Prostate gland (tissue), 2 donors: ENCODE measurements around the gene FKBP10. TPM values are rescaled to one million over a fixed set of nuclear protein-coding genes. Genes with fewer than 3 reads are reported as not detected.
A peak's percentile ranks its signal among the peaks of the same experiment; 100 is the strongest.

Source experiments
- DNase-seq: peaks from one replicate; pipeline ENCODE4 v3.0.0-alpha.2; 2019; ENCODE audit warnings: low spot score
- H3K27ac ChIP-seq, 2 donors: fragments of 200-600 bp; sonication (generic); 2 replicates each; pipeline ENCODE4 v1.5.1; 2017 to 2019
- H3K27me3 ChIP-seq: fragments of 200-600 bp; sonication (generic); replicated peaks from 2 replicates; pipeline ENCODE4 v1.5.1; 2019; ENCODE audit not compliant: insufficient read depth
- H3K36me3 ChIP-seq, 2 donors: fragments of 200-600 bp; sonication (generic); 1 replicate in 1 of 2; 2 replicates in 1 of 2; pipeline versions ENCODE4 v1.5.1 to v1.8.1; 2017 to 2019
- H3K4me1 ChIP-seq: fragments of 200-600 bp; sonication (generic); replicated peaks from 2 replicates; pipeline ENCODE4 v1.5.1; 2019
- H3K4me3 ChIP-seq, 2 donors: fragments of 200-600 bp; sonication (generic); 2 replicates each; pipeline ENCODE4 v1.5.1; 2017 to 2019
- H3K9me3 ChIP-seq: fragments of 200-600 bp; sonication (generic); 2 replicates; pipeline ENCODE4 v1.5.1; 2017
- POLR2A ChIP-seq: fragments of 450-650 bp; IDR thresholded peaks from one replicate; pipeline ENCODE4 v1.6.1; 2016; ENCODE audit warnings: antibody characterized with exemption, mild to moderate bottlenecking
- POLR2AphosphoS5 ChIP-seq: sonication (generic); formaldehyde crosslinking; IDR thresholded peaks from one replicate; pipeline ENCODE4 v1.6.1; 2017; ENCODE audit warnings: antibody characterized with exemption
- WGBS: methylation state at CpG from one replicate; pipeline ENCODE4 v1.1.5; 2018; 5-methylcytosine and 5-hydroxymethylcytosine counted together
- intact Hi-C: fragments of 100-400 bp; cut with DNase I; formaldehyde crosslinking; loops from one replicate; pipeline ENCODE4 v1.14.2; 2022
- total RNA-seq, 2 donors: library from RNA; depleted of rRNA; stranded (reverse); fragments of >200 nt; gene quantifications; one replicate each; pipeline ENCODE4 v1.1.0, GENCODE V29; 2016
- TF ChIP-seq, protein P1 (sequence below), 4 experiments: fragments of 200-600 bp in 2 of 4; fragments of 450-650 bp in 2 of 4; sonication (generic) in 2 of 4; IDR thresholded peaks; 1 replicate in 3 of 4; 2 replicates in 1 of 4; pipeline ENCODE4 v1.5.1; 2016 to 2019; ENCODE audit warnings: antibody characterized with exemption in 4 of 4, mild to moderate bottlenecking in 2 of 4, moderate library complexity in 2 of 4

FKBP10 gene
- total RNA-seq, 2 donors from 2014 or later: 24.5 to 50.2 TPM

DNA sequence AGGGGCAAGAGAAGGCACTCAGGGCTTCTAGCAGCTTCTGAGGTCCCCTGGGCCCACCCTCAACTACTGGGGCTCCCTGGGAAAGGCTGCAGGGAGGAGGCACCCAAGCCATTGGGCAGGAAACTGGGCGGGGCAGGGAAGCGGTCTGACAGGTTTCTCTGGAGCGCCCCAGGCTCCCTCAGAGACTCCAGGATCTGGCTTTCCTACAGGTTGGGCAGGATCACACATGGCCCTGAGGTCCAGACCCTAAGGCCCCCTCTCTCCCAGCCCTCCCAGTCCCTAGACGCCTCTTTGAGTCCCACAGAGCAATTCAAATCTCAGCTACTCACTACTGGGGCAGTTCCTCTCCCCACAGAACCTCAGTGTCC lies 40.6 kb upstream of the FKBP10 start:
- DNase-seq: peak; percentile 88
- Histone ChIP-seq H3K9me3 (no peaks in the 10 kb centered on the region), H3K36me3 (peaks cover 7 to 16% of the 10 kb centered on the region in 2 donors), H3K4me3 (no peak overlapping the region), H3K27ac (peak overlapping the region; percentile 83 to 88), H3K27me3 (no peaks in the 10 kb centered on the region), H3K4me1 (peaks cover 48% of the 10 kb centered on the region)
- intact Hi-C loops: no loop called here
- TF ChIP-seq POLR2AphosphoS5 (peak; percentile 85), POLR2A (no peak)
- TF ChIP-seq, protein P1, sequence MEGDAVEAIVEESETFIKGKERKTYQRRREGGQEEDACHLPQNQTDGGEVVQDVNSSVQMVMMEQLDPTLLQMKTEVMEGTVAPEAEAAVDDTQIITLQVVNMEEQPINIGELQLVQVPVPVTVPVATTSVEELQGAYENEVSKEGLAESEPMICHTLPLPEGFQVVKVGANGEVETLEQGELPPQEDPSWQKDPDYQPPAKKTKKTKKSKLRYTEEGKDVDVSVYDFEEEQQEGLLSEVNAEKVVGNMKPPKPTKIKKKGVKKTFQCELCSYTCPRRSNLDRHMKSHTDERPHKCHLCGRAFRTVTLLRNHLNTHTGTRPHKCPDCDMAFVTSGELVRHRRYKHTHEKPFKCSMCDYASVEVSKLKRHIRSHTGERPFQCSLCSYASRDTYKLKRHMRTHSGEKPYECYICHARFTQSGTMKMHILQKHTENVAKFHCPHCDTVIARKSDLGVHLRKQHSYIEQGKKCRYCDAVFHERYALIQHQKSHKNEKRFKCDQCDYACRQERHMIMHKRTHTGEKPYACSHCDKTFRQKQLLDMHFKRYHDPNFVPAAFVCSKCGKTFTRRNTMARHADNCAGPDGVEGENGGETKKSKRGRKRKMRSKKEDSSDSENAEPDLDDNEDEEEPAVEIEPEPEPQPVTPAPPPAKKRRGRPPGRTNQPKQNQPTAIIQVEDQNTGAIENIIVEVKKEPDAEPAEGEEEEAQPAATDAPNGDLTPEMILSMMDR (IDR thresholded peaks at IDR 0.05): peak in 1 of 4 experiments; percentile 28
- 39% methylated on average over 2 of the region's 4 CpGs for WGBS

DNA sequence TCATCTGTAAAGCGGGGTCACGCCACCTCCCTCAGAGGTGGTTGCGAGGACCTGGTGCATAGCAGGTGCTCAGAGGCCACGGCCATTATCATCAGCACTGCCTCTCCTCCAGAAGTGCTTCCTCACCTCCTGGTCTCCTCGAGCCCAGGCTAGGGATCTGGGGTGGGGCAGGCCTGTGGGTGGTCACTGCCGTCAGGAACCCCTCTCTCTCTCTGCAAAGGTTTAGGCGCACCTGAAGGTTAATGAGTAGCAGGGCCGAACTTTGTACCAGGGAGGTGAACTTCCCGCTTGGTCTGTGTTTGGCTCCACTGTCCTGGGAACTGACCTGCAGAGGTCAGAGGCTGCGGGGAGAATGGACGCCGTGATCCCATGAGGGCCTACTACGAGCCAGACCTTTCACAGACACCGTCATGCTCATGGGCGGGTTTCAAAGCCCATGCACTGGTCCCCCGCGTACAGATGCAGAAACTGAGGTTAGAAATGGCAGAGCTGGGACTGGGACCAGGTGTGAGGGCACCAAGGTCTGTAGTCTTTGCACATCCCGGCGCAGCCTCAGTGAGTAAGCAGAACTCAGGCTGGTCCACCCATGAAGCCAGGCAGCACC lies 40.1 kb upstream of the FKBP10 start:
- TF ChIP-seq POLR2AphosphoS5 (no peak), POLR2A (no peak)
- TF ChIP-seq, protein P1 (IDR thresholded peaks at IDR 0.05): no peak
- intact Hi-C loops: no loop called here
- H3K36me3 ChIP-seq: peaks cover 2 to 11% of the 10 kb centered on the region in 2 donors
- H3K4me1 ChIP-seq: peaks cover 51% of the 10 kb centered on the region
- peak overlapping the region; percentile 83 to 88 for H3K27ac ChIP-seq
- H3K27me3 ChIP-seq: no peaks in the 10 kb centered on the region
- no peak for DNase-seq
- 72% methylated on average over 19 of the region's 19 CpGs for WGBS
- H3K4me3 ChIP-seq: no peak overlapping the region
- no peaks in the 10 kb centered on the region for H3K9me3 ChIP-seq

DNA sequence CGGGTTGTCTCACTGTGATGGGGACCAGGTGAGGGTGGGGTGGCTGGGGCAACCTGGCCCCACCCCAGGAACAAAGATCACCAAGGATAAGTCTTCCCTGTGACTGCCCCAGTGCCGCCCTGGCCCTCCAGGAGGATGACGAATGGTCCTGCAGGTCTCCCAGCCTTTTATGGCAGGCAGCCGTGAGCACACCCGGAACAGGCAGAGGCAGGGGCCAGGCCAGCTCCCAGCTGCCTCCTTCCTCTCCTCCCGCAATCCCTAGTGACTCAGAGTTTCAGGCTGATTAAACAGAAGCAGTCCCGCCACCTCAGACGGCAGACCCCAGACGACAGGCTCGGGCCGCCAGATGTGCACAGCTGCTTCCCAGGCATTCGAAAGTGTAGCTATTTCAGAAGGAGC lies 39.6 kb upstream of the FKBP10 start:
- intact Hi-C loops: no loop called here
- H3K27me3 ChIP-seq: no peaks in the 10 kb centered on the region
- TF ChIP-seq POLR2AphosphoS5 (peak; percentile 87), POLR2A (peak; percentile 50)
- TF ChIP-seq, protein P1 (IDR thresholded peaks at IDR 0.05): peak in 1 of 4 experiments; percentile 25
- peaks cover 0 to 9% of the 10 kb centered on the region in 2 donors for H3K36me3 ChIP-seq
- peak; percentile 89 for DNase-seq
- H3K9me3 ChIP-seq: no peaks in the 10 kb centered on the region
- WGBS: 25% methylated on average over 12 of the region's 12 CpGs
- H3K27ac ChIP-seq: peak overlapping the region; percentile 83 to 88
- H3K4me3 ChIP-seq: no peak overlapping the region
- H3K4me1 ChIP-seq: peaks cover 54% of the 10 kb centered on the region

DNA sequence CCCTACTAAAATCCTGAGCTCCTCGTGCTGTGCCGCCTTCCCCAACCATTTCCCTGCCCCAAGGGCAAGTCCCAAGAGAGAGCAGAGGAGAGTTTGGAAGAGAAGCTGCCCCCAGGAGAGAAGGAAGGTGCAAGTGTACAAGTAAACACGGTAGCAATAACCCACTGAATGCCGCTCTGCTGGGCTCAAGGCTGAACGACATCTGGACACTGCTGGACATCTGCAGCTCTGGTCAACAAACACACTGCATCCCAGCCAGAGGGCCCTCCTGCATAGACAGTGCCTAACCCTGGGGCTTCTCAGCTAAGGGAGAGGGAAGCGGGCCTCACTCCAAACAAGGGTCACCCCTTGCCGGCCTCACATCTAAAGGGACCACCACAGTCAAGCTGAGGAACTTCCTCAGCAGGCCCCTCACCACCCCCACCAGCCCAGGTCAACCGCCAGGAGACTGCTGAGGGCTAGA lies 39.0 kb upstream of the FKBP10 start:
- 45% methylated on average over 8 of the region's 8 CpGs for WGBS
- no peaks in the 10 kb centered on the region for H3K9me3 ChIP-seq
- TF ChIP-seq POLR2A (no peak), POLR2AphosphoS5 (no peak)
- TF ChIP-seq, protein P1 (IDR thresholded peaks at IDR 0.05): no peak
- intact Hi-C loops: no loop called here
- peak overlapping the region; percentile 83 to 88 for H3K27ac ChIP-seq
- H3K4me1 ChIP-seq: peaks cover 54% of the 10 kb centered on the region
- DNase-seq: no peak
- H3K27me3 ChIP-seq: no peaks in the 10 kb centered on the region
- H3K4me3 ChIP-seq: no peak overlapping the region
- peaks cover 0 to 9% of the 10 kb centered on the region in 2 donors for H3K36me3 ChIP-seq
